A549 (cell line): Measurements from ENCODE around the gene PDPR.

Experiments used
- CTCF ChIP-seq: fragments of >200 bp; sonication (Bioruptor Twin); formaldehyde crosslinking; IDR thresholded peaks from 3 replicates; pipeline ENCODE4 v1.5.1; 2016
- POLR2A ChIP-seq: IDR thresholded peaks from 2 replicates; pipeline ENCODE4 v1.6.1; 2012; ENCODE audit warnings: mild to moderate bottlenecking, low read length
- RAD21 ChIP-seq, 2 experiments: fragments of >200 bp in 1 of 2; sonication (Bioruptor Twin) in 1 of 2; formaldehyde crosslinking in 1 of 2; IDR thresholded peaks in 1 of 2; conservative IDR thresholded peaks in 1 of 2; 2 replicates in 1 of 2; 3 replicates in 1 of 2; pipeline ENCODE4 v1.6.1; 2012 to 2018; ENCODE audit warnings: inconsistent platforms in 1 of 2
- REST ChIP-seq: fragments of 200-600 bp; sonication (generic); IDR thresholded peaks from 2 replicates; pipeline ENCODE4 v1.6.1; 2016; ENCODE audit warnings: antibody characterized with exemption, mild to moderate bottlenecking, moderate library complexity
- SMC3 ChIP-seq: fragments of >200 bp; sonication (Bioruptor Twin); formaldehyde crosslinking; IDR thresholded peaks from 3 replicates; pipeline ENCODE4 v1.6.1; 2018; ENCODE audit warnings: inconsistent platforms
- USF2 ChIP-seq: fragments of 450-650 bp; IDR thresholded peaks from 2 replicates; pipeline ENCODE4 v1.6.1; 2014; ENCODE audit warnings: antibody characterized with exemption

GRCh38 chr16:70158261-70158939 lies 44.3 kb downstream of the PDPR start:
- no peak for TF ChIP-seq CTCF
- no peak for TF ChIP-seq USF2
- TF ChIP-seq POLR2A: no peak
- TF ChIP-seq SMC3: no peak
- no peak for TF ChIP-seq REST
- TF ChIP-seq RAD21 (conservative IDR thresholded peaks at IDR 0.05 in 1 of 2, IDR thresholded peaks at IDR 0.05 in 1 of 2): no peak
